OCI-LY7 (cell line): Measurements from ENCODE around the gene BLTP3A. TPM values are rescaled to one million over a fixed set of nuclear protein-coding genes. Genes with fewer than 3 reads are reported as not detected.
"Not testable (repeated sequence)": the region's sequence is repeated elsewhere in the genome, so short reads cannot be mapped to it uniquely, and the experiment has no call there.

Experiments
- BruUV-seq: library from RNA; stranded (reverse); fragments of 400-500 nt; replicated peaks from 2 replicates; lab custom pipeline; 2021; lab: Mats Ljungman, UMichigan
- CTCF ChIA-PET: fragments of 300-600 bp; sonication (Branson Sonifier 250); formaldehyde crosslinking; loops from one replicate; lab custom pipeline; 2022; ENCODE audit warnings: antibody characterized with exemption; ENCODE audit not compliant: unreplicated experiment; lab: Charles Lee
- POLR2A ChIA-PET: fragments of 300-600 bp; sonication (Branson Sonifier 250); formaldehyde crosslinking; loops from one replicate; lab custom pipeline; 2022; ENCODE audit warnings: antibody characterized with exemption; lab: Charles Lee
- DNase-seq: peaks from one replicate; pipeline ENCODE4 v3.0.0-alpha.2; 2015; ENCODE audit warnings: low spot score
- H2AFZ ChIP-seq: fragments of 200-600 bp; sonication (generic), shearing (Covaris generic); 2 replicates; pipeline ENCODE4 v1.6.1; 2014; ENCODE audit warnings: mild to moderate bottlenecking, antibody characterized with exemption, low read length, moderate library complexity
- H3K27ac ChIP-seq: fragments of 200-600 bp; sonication (generic); 2 replicates; pipeline ENCODE4 v1.5.1; 2014; ENCODE audit warnings: mixed run types, low read depth, mild to moderate bottlenecking, moderate library complexity, low read length, inconsistent platforms; ENCODE audit not compliant: poor library complexity, severe bottlenecking
- H3K36me3 ChIP-seq: fragments of 200-600 bp; sonication (generic); 2 replicates; pipeline ENCODE4 v1.6.1; 2014; ENCODE audit warnings: mild to moderate bottlenecking, antibody characterized with exemption, low read length, moderate library complexity, mixed read lengths; ENCODE audit not compliant: insufficient read depth
- H3K4me1 ChIP-seq: fragments of 200-600 bp; sonication (generic); 2 replicates; pipeline ENCODE4 v1.5.1; 2014; ENCODE audit warnings: mild to moderate bottlenecking, low read length; ENCODE audit not compliant: insufficient read depth, poor library complexity, severe bottlenecking
- H3K4me2 ChIP-seq: fragments of 200-600 bp; sonication (generic); 2 replicates; pipeline ENCODE4 v1.6.1; 2014; ENCODE audit warnings: mild to moderate bottlenecking, low read length
- H3K4me3 ChIP-seq: fragments of 200-600 bp; sonication (generic); 2 replicates; pipeline ENCODE4 v1.5.1; 2014; ENCODE audit warnings: mild to moderate bottlenecking, low read depth, low read length; ENCODE audit not compliant: poor library complexity, severe bottlenecking
- H3K79me2 ChIP-seq: fragments of 200-600 bp; sonication (generic); 2 replicates; pipeline ENCODE4 v1.6.1; 2016; ENCODE audit warnings: low read depth, mild to moderate bottlenecking, low read length, moderate library complexity, mixed read lengths; ENCODE audit not compliant: insufficient read depth
- H3K9me2 ChIP-seq: fragments of 200-600 bp; sonication (generic); 2 replicates; pipeline ENCODE4 v1.6.1; 2016; ENCODE audit warnings: mild to moderate bottlenecking, low read length, mixed read lengths; ENCODE audit not compliant: insufficient read depth
- H3K9me3 ChIP-seq: fragments of 200-600 bp; sonication (generic); 2 replicates; pipeline ENCODE4 v1.6.1; 2014; ENCODE audit warnings: mild to moderate bottlenecking, mixed run types, low read length, mixed read lengths
- H4K20me1 ChIP-seq: fragments of 200-600 bp; sonication (generic); 2 replicates; pipeline ENCODE4 v1.6.1; 2014; ENCODE audit warnings: mild to moderate bottlenecking, antibody characterized with exemption, low read length, moderate library complexity, mixed read lengths; ENCODE audit not compliant: insufficient read depth
- CTCF ChIP-seq: fragments of 200-600 bp; sonication (generic); conservative IDR thresholded peaks from 2 replicates; pipeline ENCODE4 v1.5.1; 2014; ENCODE audit warnings: mild to moderate bottlenecking, antibody characterized with exemption, low read length, moderate library complexity, mixed read lengths
- EZH2phosphoT487 ChIP-seq: fragments of 200-600 bp; sonication (generic); IDR thresholded peaks from 2 replicates; pipeline ENCODE4 v1.6.1; 2018; ENCODE audit warnings: low read depth, borderline replicate concordance, mild to moderate bottlenecking, mixed run types, antibody characterized with exemption, low read length, moderate library complexity, mixed read lengths
- intact Hi-C: fragments of 100-400 bp; cut with micrococcal nuclease; formaldehyde crosslinking; loops from one replicate; pipeline ENCODE4 v1.10.0; 2022; ENCODE audit not compliant: unreplicated experiment
- total RNA-seq, 2 experiments: library from RNA; depleted of rRNA in 1 of 2; stranded (reverse); fragments of >200 nt in 1 of 2; shearing (Covaris generic) in 1 of 2; gene quantifications; 2 replicates each; pipeline ENCODE4 v1.2.3, GENCODE V29; 2014 to 2022

The BLTP3A gene
- total RNA-seq, 2 experiments from 2014 or later = 11.9 to 23.3 TPM

- no peaks in the 10 kb centered on the region; the same call in 1 of the 2 replicates for H3K36me3 ChIP-seq
- H3K27ac ChIP-seq = no peak overlapping the region
- no peaks in the 10 kb centered on the region for H3K9me2 ChIP-seq
- no peaks in the 10 kb centered on the region for H3K9me3 ChIP-seq
- POLR2A ChIA-PET = interaction anchor here (1.2 to 1.4 kb wide), 2 partner anchors 9 to 74 kb away, joined by 3 to 4 read pairs; partner anchors contain the start of gene TAF11
- H2AFZ ChIP-seq = no peak overlapping the region
- peaks cover 5% of the 10 kb centered on the region for H3K4me1 ChIP-seq
- intact Hi-C loops = no loop called here
- no peak overlapping the region for H3K4me2 ChIP-seq
- CTCF ChIA-PET = no interaction called here
- no peak overlapping the region for H3K4me3 ChIP-seq
- peaks cover 6% of the 10 kb centered on the region; the same call in 1 of the 2 replicates for H4K20me1 ChIP-seq
- no peak for DNase-seq
- no TSS peak for BruUV-seq
- TF ChIP-seq CTCF (no peak), EZH2phosphoT487 (no peak)
- peaks cover 17% of the 10 kb centered on the region for H3K79me2 ChIP-seq
Observed at GRCh38 chr6:34813028-34813713, 21.3 kb downstream of the BLTP3A start.

- H3K9me2 ChIP-seq = no peaks in the 10 kb centered on the region
- peaks cover 12% of the 10 kb centered on the region for H3K79me2 ChIP-seq
- no peaks in the 10 kb centered on the region for H3K9me3 ChIP-seq
- H3K4me3 ChIP-seq = no peak overlapping the region
- no peak for DNase-seq
- H4K20me1 ChIP-seq = peaks cover 6% of the 10 kb centered on the region; the same call in 1 of the 2 replicates
- H2AFZ ChIP-seq = no peak overlapping the region
- CTCF ChIA-PET = no interaction called here
- no TSS peak for BruUV-seq
- H3K4me2 ChIP-seq = no peak overlapping the region
- POLR2A ChIA-PET = interaction anchor here (1.0 kb wide), 1 partner anchor 11 kb away, joined by 3 read pairs; no protein-coding TSS in a partner anchor
- intact Hi-C loops = no loop called here
- peaks cover 7% of the 10 kb centered on the region for H3K4me1 ChIP-seq
- TF ChIP-seq EZH2phosphoT487 (no peak), CTCF (no peak)
- peaks cover 5% of the 10 kb centered on the region for H3K36me3 ChIP-seq
- H3K27ac ChIP-seq = no peak overlapping the region
Observed at GRCh38 chr6:34816635-34817301, 24.9 kb downstream of the BLTP3A start.

GRCh38 chr6:34817446-34817845, 25.6 kb downstream of the BLTP3A start:
- BruUV-seq = no TSS peak
- peaks cover 6% of the 10 kb centered on the region; the same call in 1 of the 2 replicates for H4K20me1 ChIP-seq
- intact Hi-C loops = no loop called here
- no peak for DNase-seq
- H3K27ac ChIP-seq = no peak overlapping the region
- TF ChIP-seq CTCF = no peak
- TF ChIP-seq EZH2phosphoT487 = no peak
- POLR2A ChIA-PET = no interaction called here
- no peak overlapping the region for H2AFZ ChIP-seq
- H3K36me3 ChIP-seq = peaks cover 11% of the 10 kb centered on the region
- H3K79me2 ChIP-seq = peaks cover 12% of the 10 kb centered on the region
- no peak overlapping the region for H3K4me2 ChIP-seq
- no peaks in the 10 kb centered on the region for H3K9me2 ChIP-seq
- H3K4me1 ChIP-seq = peaks cover 7% of the 10 kb centered on the region
- CTCF ChIA-PET = no interaction called here
- H3K9me3 ChIP-seq = no peaks in the 10 kb centered on the region
- H3K4me3 ChIP-seq = no peak overlapping the region

GRCh38 chr6:34818872-34819570, 27.1 kb downstream of the BLTP3A start:
- POLR2A ChIA-PET = interaction anchor here (1.4 kb wide), 1 partner anchor 8 kb away, joined by 4 read pairs; no protein-coding TSS in a partner anchor

More at GRCh38 chr6:34818872-34819570, 27.1 kb downstream of the BLTP3A start:
- H3K9me2 ChIP-seq, H3K4me1 ChIP-seq, DNase-seq, intact Hi-C loops, H3K4me2 ChIP-seq, BruUV-seq, H3K4me3 ChIP-seq, H3K27ac ChIP-seq, H3K9me3 ChIP-seq, H2AFZ ChIP-seq, H4K20me1 ChIP-seq: not testable (repeated sequence)
- H3K79me2 ChIP-seq = peaks cover 12% of the 10 kb centered on the region
- CTCF ChIA-PET = interaction anchor here (1.0 kb wide), 1 partner anchor 28 kb away, joined by 3 read pairs; the partner anchor contains the start of gene BLTP3A
- peaks cover 26% of the 10 kb centered on the region for H3K36me3 ChIP-seq
